Measurements from ENCODE around the gene PC.
A peak's percentile ranks its signal among the peaks of the same experiment; 100 is the strongest.
"Not testable (repeated sequence)": the region's sequence is repeated elsewhere in the genome, so short reads cannot be mapped to it uniquely, and the experiment has no call there.

Gene PC, protein sequence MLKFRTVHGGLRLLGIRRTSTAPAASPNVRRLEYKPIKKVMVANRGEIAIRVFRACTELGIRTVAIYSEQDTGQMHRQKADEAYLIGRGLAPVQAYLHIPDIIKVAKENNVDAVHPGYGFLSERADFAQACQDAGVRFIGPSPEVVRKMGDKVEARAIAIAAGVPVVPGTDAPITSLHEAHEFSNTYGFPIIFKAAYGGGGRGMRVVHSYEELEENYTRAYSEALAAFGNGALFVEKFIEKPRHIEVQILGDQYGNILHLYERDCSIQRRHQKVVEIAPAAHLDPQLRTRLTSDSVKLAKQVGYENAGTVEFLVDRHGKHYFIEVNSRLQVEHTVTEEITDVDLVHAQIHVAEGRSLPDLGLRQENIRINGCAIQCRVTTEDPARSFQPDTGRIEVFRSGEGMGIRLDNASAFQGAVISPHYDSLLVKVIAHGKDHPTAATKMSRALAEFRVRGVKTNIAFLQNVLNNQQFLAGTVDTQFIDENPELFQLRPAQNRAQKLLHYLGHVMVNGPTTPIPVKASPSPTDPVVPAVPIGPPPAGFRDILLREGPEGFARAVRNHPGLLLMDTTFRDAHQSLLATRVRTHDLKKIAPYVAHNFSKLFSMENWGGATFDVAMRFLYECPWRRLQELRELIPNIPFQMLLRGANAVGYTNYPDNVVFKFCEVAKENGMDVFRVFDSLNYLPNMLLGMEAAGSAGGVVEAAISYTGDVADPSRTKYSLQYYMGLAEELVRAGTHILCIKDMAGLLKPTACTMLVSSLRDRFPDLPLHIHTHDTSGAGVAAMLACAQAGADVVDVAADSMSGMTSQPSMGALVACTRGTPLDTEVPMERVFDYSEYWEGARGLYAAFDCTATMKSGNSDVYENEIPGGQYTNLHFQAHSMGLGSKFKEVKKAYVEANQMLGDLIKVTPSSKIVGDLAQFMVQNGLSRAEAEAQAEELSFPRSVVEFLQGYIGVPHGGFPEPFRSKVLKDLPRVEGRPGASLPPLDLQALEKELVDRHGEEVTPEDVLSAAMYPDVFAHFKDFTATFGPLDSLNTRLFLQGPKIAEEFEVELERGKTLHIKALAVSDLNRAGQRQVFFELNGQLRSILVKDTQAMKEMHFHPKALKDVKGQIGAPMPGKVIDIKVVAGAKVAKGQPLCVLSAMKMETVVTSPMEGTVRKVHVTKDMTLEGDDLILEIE

DNA sequence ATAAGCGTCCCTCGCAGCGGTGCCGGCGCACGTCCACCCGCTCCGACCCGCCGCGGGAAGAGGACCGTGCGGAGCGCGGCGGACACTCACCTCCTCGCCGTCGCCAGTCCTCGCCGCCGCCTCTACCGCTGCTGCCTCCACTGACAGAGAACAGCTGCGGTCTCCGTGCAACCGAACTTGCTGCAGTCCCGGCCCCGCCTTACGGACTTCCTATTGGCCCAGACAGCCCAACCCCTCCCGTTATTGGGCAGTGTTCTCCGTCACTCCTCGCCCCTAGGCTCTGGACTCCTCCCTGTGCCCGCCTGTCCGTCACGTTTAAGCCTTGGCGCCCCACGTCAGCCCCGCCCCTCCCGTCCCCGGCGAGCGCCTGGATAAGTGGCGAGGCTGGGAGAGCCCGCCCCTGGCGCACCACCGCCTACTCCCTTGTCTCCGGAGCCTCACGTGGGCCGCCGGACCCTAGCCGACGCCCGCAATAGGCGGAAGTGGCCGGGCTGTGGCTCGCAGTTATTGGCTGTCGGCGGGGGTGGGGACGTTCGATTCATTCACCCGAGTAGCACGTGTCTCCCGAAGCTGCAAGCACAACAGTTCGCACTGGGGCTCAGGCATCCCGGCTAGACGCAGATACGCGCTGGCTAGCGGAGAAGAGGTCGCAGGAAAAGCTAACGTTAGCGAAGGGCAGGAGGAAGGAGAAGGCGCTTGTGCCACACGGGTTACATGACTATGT is at the start of gene PC:
Gene PC (minus strand): TSS at position 152 of the 724 bp plus-strand sequence. CDS start 86,224 bp downstream, outside the sequence.
- TF ChIP-seq CTCF (conservative IDR thresholded peaks at IDR 0.05; ENCODE audit: low read depth, low read length): no peak

GRCh38 chr11:67007126-67007525 is 48.9 kb upstream of the PC start:
- H3K4me3 ChIP-seq (ENCODE audit: low read depth, low read length): no peak overlapping the region
- DNase-seq (ENCODE audit: low read depth): no peak
- TF ChIP-seq CTCF (conservative IDR thresholded peaks at IDR 0.05; ENCODE audit: low read depth, low read length): no peak

More for the DNA sequence above, at the start of gene PC:
- DNase-seq (ENCODE audit: low read depth): peak; percentile 100
- peak within 1 kb of the TSS; percentile 79 for H3K4me3 ChIP-seq (ENCODE audit: low read depth, low read length)

DNA sequence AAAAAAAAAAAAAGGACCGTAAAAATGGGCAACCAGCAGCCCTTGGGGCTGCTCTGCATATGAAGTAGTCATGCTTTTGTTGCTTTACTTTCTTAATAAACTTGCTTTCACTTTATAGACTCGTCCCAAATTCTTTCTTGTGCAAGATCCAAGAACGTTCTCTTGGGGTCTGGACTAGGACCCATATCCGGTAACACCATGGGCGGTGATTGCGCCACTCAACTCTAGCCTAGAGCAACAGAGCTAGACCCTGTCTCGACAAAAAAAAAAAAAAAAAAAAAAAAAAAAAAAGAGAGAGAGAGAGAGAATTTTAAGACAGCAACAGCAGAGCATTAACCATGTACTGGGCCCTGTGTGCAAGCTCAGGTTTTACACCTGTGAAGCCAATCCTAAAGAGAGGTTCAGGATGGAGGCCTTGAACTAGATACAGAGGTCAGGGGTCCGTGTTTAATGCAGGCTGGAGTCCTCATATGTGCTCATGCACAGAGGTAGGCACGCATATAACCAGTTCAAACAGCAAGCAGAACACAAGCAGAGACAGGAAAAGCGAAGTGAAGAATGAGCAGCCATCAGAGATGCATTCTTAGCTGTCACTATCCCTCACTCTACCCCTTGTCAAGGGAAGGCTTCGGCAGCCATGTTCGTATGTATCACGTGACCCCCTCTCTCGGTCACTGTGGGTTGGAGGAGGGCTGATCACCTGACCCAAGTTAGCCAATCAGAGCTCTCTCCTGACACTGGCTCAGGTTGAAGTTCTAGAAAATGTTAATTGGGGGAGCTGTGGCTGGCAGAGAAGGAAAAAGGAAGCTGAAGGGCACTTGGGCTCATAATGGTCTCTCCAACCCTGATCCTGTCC is 48.1 kb upstream of the PC start:
- DNase-seq (ENCODE audit: low read depth): peak; percentile 46
- H3K4me3 ChIP-seq (ENCODE audit: low read depth, low read length): no peak overlapping the region
- no peak for TF ChIP-seq CTCF (conservative IDR thresholded peaks at IDR 0.05; ENCODE audit: low read depth, low read length)

- not testable (repeated sequence) for DNase-seq (ENCODE audit: low read depth)
Measured at GRCh38 chr11:67005200-67005599, 47.0 kb upstream of the PC start.

DNA sequence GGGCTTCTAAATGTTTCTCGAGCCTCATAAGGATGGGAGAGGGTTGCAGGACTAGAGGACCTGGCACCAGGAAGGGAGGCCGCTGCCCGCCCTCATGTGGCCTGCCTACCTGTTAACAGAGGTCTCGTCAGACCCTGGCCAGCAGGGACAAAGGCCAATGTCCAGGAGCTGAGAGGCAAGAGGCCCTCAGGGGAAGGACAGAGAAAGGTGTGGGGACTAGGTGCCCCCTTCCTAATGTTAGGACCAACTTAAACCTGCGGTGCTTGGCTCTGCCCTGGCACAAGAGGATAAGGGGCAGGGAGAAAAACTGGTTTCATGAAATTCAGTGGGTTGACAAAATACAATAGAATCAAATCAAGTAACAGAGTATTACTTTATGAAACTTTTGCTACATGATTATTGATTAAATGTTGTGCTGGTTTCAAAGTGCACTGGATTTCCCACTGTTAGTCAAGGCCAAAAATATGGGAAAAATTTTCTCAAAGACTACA is 44.8 kb upstream of the PC start:
- no peak for TF ChIP-seq CTCF (conservative IDR thresholded peaks at IDR 0.05; ENCODE audit: low read depth, low read length)
- no peak overlapping the region for H3K4me3 ChIP-seq (ENCODE audit: low read depth, low read length)
- no peak for DNase-seq (ENCODE audit: low read depth)

More at GRCh38 chr11:67005200-67005599, 47.0 kb upstream of the PC start:
- H3K4me3 ChIP-seq (ENCODE audit: low read depth, low read length): not testable (repeated sequence)

DNA sequence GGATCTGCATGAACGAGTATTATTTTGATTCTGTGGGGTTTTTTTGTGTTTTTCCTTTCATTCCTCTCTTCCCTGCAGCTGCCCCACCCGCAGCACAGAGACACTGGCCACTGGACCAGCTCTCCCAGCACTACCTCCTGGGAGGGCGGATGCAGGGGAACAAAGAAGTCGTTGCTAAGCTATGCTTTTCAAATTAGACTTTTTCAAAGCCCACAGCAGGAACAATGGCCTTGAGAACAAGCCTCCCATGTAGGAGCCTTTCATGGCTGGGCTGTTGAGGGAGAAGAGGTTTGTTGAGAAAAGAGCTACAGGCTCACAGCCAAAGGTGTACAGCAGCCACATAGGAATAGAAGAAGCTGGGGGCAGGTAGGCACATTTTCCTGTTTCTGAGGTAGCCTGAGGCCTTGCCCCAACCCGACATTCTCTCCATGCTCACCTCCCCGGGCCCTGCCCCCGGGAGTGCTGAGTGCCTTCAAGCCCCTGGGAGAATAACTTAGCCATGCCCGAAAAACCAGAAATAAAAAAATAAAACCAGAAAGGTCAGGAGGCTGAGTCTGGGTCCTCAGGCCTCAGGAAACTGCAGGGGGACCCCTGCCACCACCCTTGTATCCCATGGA is 44.2 kb upstream of the PC start:
- DNase-seq (ENCODE audit: low read depth): no peak
- no peak overlapping the region for H3K4me3 ChIP-seq (ENCODE audit: low read depth, low read length)
- no peak for TF ChIP-seq CTCF (conservative IDR thresholded peaks at IDR 0.05; ENCODE audit: low read depth, low read length)

All from choroid plexus epithelial cell (primary cell).